HEK293 (cell line): ENCODE results near the gene RARRES2.

Experiments
- CTCF ChIA-PET: fragments of 350-600 bp; formaldehyde crosslinking; extraction: SDS; loops from one replicate; lab custom pipeline; 2021; ENCODE audit warnings: antibody characterized with exemption; lab: Yijun Ruan, JAX
- POLR2A ChIA-PET: fragments of 300-600 bp; formaldehyde crosslinking; extraction: SDS; loops from one replicate; lab custom pipeline; 2020; ENCODE audit warnings: antibody characterized with exemption, inconsistent platforms; lab: Yijun Ruan, JAX
- H3K27ac ChIP-seq: fragments of 200-500 bp; sonication (Bioruptor generic); 2 replicates; pipeline ENCODE4 v1.5.1; 2014; ENCODE audit warnings: low read depth, low read length, control low read depth, inconsistent platforms; ENCODE audit errors: extremely low read depth
- H3K36me3 ChIP-seq, 2 experiments: fragments of 200-500 bp in 1 of 2; sonication (Bioruptor generic) in 1 of 2; 1 replicate in 1 of 2; 2 replicates in 1 of 2; pipeline ENCODE4 v1.5.1; 2014 to 2017; ENCODE audit warnings: inconsistent platforms in 2 of 2, low read length in 2 of 2; ENCODE audit not compliant: control insufficient read depth in 2 of 2, insufficient read depth in 1 of 2
- H3K4me1 ChIP-seq: fragments of 200-500 bp; sonication (Bioruptor generic); 2 replicates; pipeline ENCODE4 v1.5.1; 2014; ENCODE audit warnings: mild to moderate bottlenecking, low read length, inconsistent platforms; ENCODE audit not compliant: control insufficient read depth, insufficient read depth
- H3K4me3 ChIP-seq: 2 replicates; pipeline ENCODE4 v1.5.1; 2011; ENCODE audit warnings: low read depth, mild to moderate bottlenecking, control low read depth, low read length, moderate library complexity
- H3K9me3 ChIP-seq: fragments of 200-500 bp; sonication (Bioruptor generic); 2 replicates; pipeline ENCODE4 v1.5.1; 2014; ENCODE audit warnings: low read depth, low read length, inconsistent platforms; ENCODE audit not compliant: control insufficient read depth, insufficient read depth
- BCL11A ChIP-seq: fragments of 450-650 bp; formaldehyde crosslinking; IDR thresholded peaks from 2 replicates; pipeline ENCODE4 v1.5.1; 2016; ENCODE audit warnings: low read depth, missing biosample characterization, missing genetic modification characterization
- CTCF ChIP-seq: fragments of 450-650 bp; formaldehyde crosslinking; IDR thresholded peaks from 2 replicates; pipeline ENCODE4 v1.5.1; 2016; ENCODE audit warnings: missing biosample characterization, missing genetic modification characterization
- HOXD13 ChIP-seq: sonication (generic); formaldehyde crosslinking; IDR thresholded peaks from 2 replicates; pipeline ENCODE4 v1.8.0; 2022; ENCODE audit warnings: missing genetic modification reagents, borderline replicate concordance
- IKZF3 ChIP-seq: fragments of 450-650 bp; IDR thresholded peaks from 2 replicates; pipeline ENCODE4 v1.5.0; 2018; ENCODE audit warnings: missing biosample characterization, mild to moderate bottlenecking, missing genetic modification characterization, moderate library complexity
- KLF8 ChIP-seq: fragments of 450-650 bp; formaldehyde crosslinking; IDR thresholded peaks from 2 replicates; pipeline ENCODE4 v1.5.1; 2016; ENCODE audit warnings: missing biosample characterization, missing genetic modification characterization
- KLF9 ChIP-seq: fragments of 450-650 bp; formaldehyde crosslinking; IDR thresholded peaks from 2 replicates; pipeline ENCODE4 v1.5.1; 2016; ENCODE audit warnings: missing biosample characterization, missing genetic modification characterization, low read depth
- MZF1 ChIP-seq: fragments of 450-650 bp; formaldehyde crosslinking; IDR thresholded peaks from 2 replicates; pipeline ENCODE4 v1.5.1; 2017; ENCODE audit warnings: missing biosample characterization, missing genetic modification characterization, borderline replicate concordance
- PRDM6 ChIP-seq: fragments of 450-650 bp; formaldehyde crosslinking; IDR thresholded peaks from 2 replicates; pipeline ENCODE4 v1.5.1; 2017; ENCODE audit warnings: missing biosample characterization, missing genetic modification characterization
- SP2 ChIP-seq: fragments of 450-650 bp; formaldehyde crosslinking; IDR thresholded peaks from 2 replicates; pipeline ENCODE4 v1.5.1; 2016; ENCODE audit warnings: missing biosample characterization, missing genetic modification characterization
- YY1 ChIP-seq: fragments of 450-650 bp; formaldehyde crosslinking; IDR thresholded peaks from 2 replicates; pipeline ENCODE4 v1.5.1; 2018; ENCODE audit warnings: missing biosample characterization, missing genetic modification characterization
- ZIC2 ChIP-seq: fragments of 450-650 bp; formaldehyde crosslinking; IDR thresholded peaks from 2 replicates; pipeline ENCODE4 v1.5.1; 2016; ENCODE audit warnings: missing biosample characterization, missing genetic modification characterization
- ZNF10 ChIP-seq: fragments of 450-650 bp; formaldehyde crosslinking; IDR thresholded peaks from 2 replicates; pipeline ENCODE4 v1.5.1; 2017; ENCODE audit warnings: missing biosample characterization, missing genetic modification characterization
- ZNF132 ChIP-seq: fragments of 450-650 bp; formaldehyde crosslinking; IDR thresholded peaks from 2 replicates; pipeline ENCODE4 v1.5.1; 2017; ENCODE audit warnings: missing biosample characterization, missing genetic modification characterization, borderline replicate concordance
- ZNF2 ChIP-seq: fragments of 450-650 bp; formaldehyde crosslinking; IDR thresholded peaks from 2 replicates; pipeline ENCODE4 v1.5.1; 2016; ENCODE audit warnings: missing biosample characterization, missing genetic modification characterization
- ZNF214 ChIP-seq: fragments of 450-650 bp; formaldehyde crosslinking; IDR thresholded peaks from 2 replicates; pipeline ENCODE4 v1.5.1; 2017; ENCODE audit warnings: missing biosample characterization, mild to moderate bottlenecking, missing genetic modification characterization, borderline replicate concordance
- ZNF239 ChIP-seq: fragments of 450-650 bp; formaldehyde crosslinking; IDR thresholded peaks from 2 replicates; pipeline ENCODE4 v1.5.1; 2016; ENCODE audit warnings: missing biosample characterization, missing genetic modification characterization
- ZNF248 ChIP-seq: fragments of 450-650 bp; formaldehyde crosslinking; IDR thresholded peaks from 2 replicates; pipeline ENCODE4 v1.5.1; 2017; ENCODE audit warnings: missing biosample characterization, missing genetic modification characterization
- ZNF350 ChIP-seq: fragments of 450-650 bp; formaldehyde crosslinking; IDR thresholded peaks from 2 replicates; pipeline ENCODE4 v1.5.0; 2017; ENCODE audit warnings: missing biosample characterization, mild to moderate bottlenecking, missing genetic modification characterization
- ZNF354C ChIP-seq: fragments of 450-650 bp; formaldehyde crosslinking; IDR thresholded peaks from 2 replicates; pipeline ENCODE4 v1.5.1; 2016; ENCODE audit warnings: missing biosample characterization, missing genetic modification characterization, low read depth, borderline replicate concordance
- ZNF404 ChIP-seq: fragments of 450-650 bp; formaldehyde crosslinking; IDR thresholded peaks from 2 replicates; pipeline ENCODE4 v1.5.1; 2017; ENCODE audit warnings: missing biosample characterization, missing genetic modification characterization
- ZNF514 ChIP-seq: fragments of 450-650 bp; formaldehyde crosslinking; IDR thresholded peaks from 2 replicates; pipeline ENCODE4 v1.5.1; 2016; ENCODE audit warnings: missing biosample characterization, missing genetic modification characterization
- ZNF544 ChIP-seq: fragments of 450-650 bp; formaldehyde crosslinking; IDR thresholded peaks from 2 replicates; pipeline ENCODE4 v1.5.0; 2017; ENCODE audit warnings: missing biosample characterization, missing genetic modification characterization
- ZNF645 ChIP-seq: fragments of 450-650 bp; formaldehyde crosslinking; IDR thresholded peaks from 2 replicates; pipeline ENCODE4; 2016; ENCODE audit warnings: missing biosample characterization, missing genetic modification characterization
- ZNF654 ChIP-seq: fragments of 450-650 bp; formaldehyde crosslinking; IDR thresholded peaks from 2 replicates; pipeline ENCODE4 v1.5.1; 2016; ENCODE audit warnings: low read depth, missing biosample characterization, missing genetic modification characterization
- ZNF785 ChIP-seq: fragments of 450-650 bp; formaldehyde crosslinking; IDR thresholded peaks from 2 replicates; pipeline ENCODE4 v1.5.1; 2016; ENCODE audit warnings: missing biosample characterization, missing genetic modification characterization
- ZNF837 ChIP-seq: fragments of 450-650 bp; formaldehyde crosslinking; IDR thresholded peaks from 2 replicates; pipeline ENCODE4 v1.5.1; 2016; ENCODE audit warnings: missing biosample characterization, missing genetic modification characterization
- ZSCAN16 ChIP-seq: fragments of 450-650 bp; formaldehyde crosslinking; IDR thresholded peaks from 2 replicates; pipeline ENCODE4 v1.5.1; 2016; ENCODE audit warnings: missing biosample characterization, missing genetic modification characterization
- ZSCAN30 ChIP-seq: fragments of 450-650 bp; IDR thresholded peaks from 2 replicates; pipeline ENCODE4 v1.5.1; 2018; ENCODE audit warnings: missing biosample characterization, mild to moderate bottlenecking, missing genetic modification characterization, moderate library complexity
- ZSCAN4 ChIP-seq: fragments of 450-650 bp; formaldehyde crosslinking; IDR thresholded peaks from 2 replicates; pipeline ENCODE4 v1.5.1; 2017; ENCODE audit warnings: missing biosample characterization, missing genetic modification characterization
- TF ChIP-seq, protein P1 (sequence below): fragments of 450-650 bp; formaldehyde crosslinking; IDR thresholded peaks from 2 replicates; pipeline ENCODE4 v1.5.1; 2016; ENCODE audit warnings: missing biosample characterization, missing genetic modification characterization

RARRES2 gene

DNA sequence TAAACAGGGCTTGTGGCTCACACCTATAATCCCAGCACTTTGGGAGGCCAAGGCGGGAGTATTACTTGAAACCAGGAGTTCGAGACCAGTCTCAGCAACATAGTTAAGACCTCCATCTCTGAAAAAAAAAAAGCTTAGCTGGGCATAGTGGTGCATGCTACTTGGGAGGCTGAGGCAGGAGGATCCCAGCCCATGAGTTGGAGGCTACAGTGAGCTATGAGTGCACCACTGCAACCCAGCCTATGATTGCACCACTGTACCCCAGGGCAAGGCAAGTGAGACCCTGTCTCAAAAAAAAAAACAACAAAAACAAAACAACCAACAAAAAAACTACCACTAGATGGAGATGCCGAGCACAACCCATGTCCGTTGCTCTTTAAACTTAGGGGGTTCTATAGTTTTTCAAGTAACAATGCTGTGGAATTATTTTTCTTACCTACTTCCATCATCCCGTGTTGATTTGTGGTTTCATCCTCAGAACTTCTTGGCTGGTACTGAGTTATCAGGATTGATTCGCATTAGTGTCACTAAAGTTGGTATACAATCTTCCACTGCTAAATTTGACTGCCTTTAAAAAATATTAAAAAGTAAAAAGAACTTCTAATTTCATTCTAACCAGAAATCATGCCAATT is 15.0 kb upstream of the RARRES2 start (continued):
- TF ChIP-seq, protein P1, sequence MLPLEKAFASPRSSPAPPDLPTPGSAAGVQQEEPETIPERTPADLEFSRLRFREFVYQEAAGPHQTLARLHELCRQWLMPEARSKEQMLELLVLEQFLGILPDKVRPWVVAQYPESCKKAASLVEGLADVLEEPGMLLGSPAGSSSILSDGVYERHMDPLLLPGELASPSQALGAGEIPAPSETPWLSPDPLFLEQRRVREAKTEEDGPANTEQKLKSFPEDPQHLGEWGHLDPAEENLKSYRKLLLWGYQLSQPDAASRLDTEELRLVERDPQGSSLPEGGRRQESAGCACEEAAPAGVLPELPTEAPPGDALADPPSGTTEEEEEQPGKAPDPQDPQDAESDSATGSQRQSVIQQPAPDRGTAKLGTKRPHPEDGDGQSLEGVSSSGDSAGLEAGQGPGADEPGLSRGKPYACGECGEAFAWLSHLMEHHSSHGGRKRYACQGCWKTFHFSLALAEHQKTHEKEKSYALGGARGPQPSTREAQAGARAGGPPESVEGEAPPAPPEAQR (tag by site-specific recombination) = no peak
- TF ChIP-seq SP2 (tag by site-specific recombination) (no peak), ZNF785 (tag by site-specific recombination) (no peak), KLF9 (tag by site-specific recombination) (no peak), ZNF837 (tag by site-specific recombination) (peak; percentile 89), CTCF (peak; percentile 64), ZNF654 (tag by site-specific recombination) (peak; percentile 64), IKZF3 (tag by site-specific recombination) (no peak), ZNF239 (no peak), ZNF2 (peak; percentile 39; the same call in 1 of the 2 replicates), ZSCAN30 (tag by site-specific recombination) (no peak), HOXD13 (CRISPR knock-in tag) (no peak), ZNF350 (tag by site-specific recombination) (no peak), ZNF514 (tag by site-specific recombination) (no peak)

- H3K36me3 ChIP-seq = no peaks in the 10 kb centered on the region
- H3K27ac ChIP-seq = no peak overlapping the region
- POLR2A ChIA-PET = interaction anchor here (2.0 kb wide), 1 partner anchor 22 kb away, joined by 6 read pairs; no protein-coding TSS in a partner anchor
- no peak overlapping the region for H3K4me3 ChIP-seq
- CTCF ChIA-PET = interaction anchor here (0.6 to 2.7 kb wide), 6 partner anchors 10 to 600 kb away, joined by 3 to 11 read pairs (median 6); no protein-coding TSS in a partner anchor
- TF ChIP-seq KLF8 (no peak), ZSCAN16 (no peak), ZNF248 (tag by site-specific recombination) (no peak), ZNF10 (tag by site-specific recombination) (no peak), BCL11A (no peak), ZNF645 (no peak), ZNF214 (no peak), PRDM6 (no peak), ZSCAN4 (tag by site-specific recombination) (no peak), YY1 (tag by site-specific recombination) (no peak), ZNF514 (tag by site-specific recombination) (no peak), ZNF2 (no peak), ZNF132 (no peak), ZNF544 (no peak), ZNF404 (tag by site-specific recombination) (no peak), MZF1 (no peak), ZIC2 (no peak), ZNF354C (tag by site-specific recombination) (no peak)
- no peaks in the 10 kb centered on the region for H3K9me3 ChIP-seq
- no peaks in the 10 kb centered on the region for H3K4me1 ChIP-seq
These were observed 14.2 kb upstream of the RARRES2 start for GRCh38 chr7:150355666-150356059.
